Caki2 (cell line): ENCODE data around the gene KLHDC3. TPM values are rescaled to one million over a fixed set of nuclear protein-coding genes. Genes with fewer than 3 reads are reported as not detected.
"Not testable (repeated sequence)": the region's sequence is repeated elsewhere in the genome, so short reads cannot be mapped to it uniquely, and the experiment has no call there.

Experiments
- DNase-seq: peaks from one replicate; pipeline ENCODE4 v3.0.0-alpha.2; 2015; ENCODE audit warnings: low read depth
- in situ Hi-C: cut with HindIII; loops from 2 replicates; pipeline ENCODE4 v1.10.0; 2016; ENCODE audit warnings: low sequenced_read_pairs, low pct_unique_long_range_greater_than_20kb, mixed read lengths
- total RNA-seq: library from RNA; depleted of rRNA; stranded (reverse); fragments of >200 nt; shearing (Covaris generic); gene quantifications from 2 replicates; pipeline ENCODE4 v1.2.3, GENCODE V29; 2014; ENCODE audit warnings: low replicate concordance

KLHDC3 gene
- total RNA-seq, 1 experiment from 2014 or later: 140 TPM

DNA sequence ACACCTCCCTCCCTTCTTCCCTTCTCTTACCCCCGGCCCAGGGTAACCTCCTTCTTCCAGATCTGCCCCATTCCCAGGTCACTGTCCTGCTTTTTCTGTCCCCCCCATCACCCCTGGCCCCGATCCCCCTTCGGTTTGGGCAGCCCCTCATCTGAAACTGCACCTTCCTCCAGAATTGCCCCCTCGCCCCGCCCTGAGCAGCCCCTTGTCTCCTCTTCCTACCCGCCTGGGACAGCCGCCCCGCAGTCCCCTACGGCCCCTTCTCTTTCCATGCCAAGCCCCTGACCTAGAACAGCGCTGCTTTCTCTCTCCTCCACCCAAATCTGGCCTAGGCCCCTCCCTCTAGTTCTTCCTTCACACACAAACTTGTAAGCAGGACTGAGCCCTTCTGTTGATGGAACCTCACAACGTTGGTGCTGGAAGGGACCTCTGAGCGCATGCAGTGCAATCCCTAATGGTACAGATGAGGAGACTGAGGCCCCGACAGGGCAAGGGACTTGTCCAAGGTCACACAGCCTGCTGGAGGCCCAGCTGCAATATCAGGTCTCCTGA is 29.0 kb upstream of the KLHDC3 start:
- in situ Hi-C loops: no loop called here
- no peak for DNase-seq

DNA sequence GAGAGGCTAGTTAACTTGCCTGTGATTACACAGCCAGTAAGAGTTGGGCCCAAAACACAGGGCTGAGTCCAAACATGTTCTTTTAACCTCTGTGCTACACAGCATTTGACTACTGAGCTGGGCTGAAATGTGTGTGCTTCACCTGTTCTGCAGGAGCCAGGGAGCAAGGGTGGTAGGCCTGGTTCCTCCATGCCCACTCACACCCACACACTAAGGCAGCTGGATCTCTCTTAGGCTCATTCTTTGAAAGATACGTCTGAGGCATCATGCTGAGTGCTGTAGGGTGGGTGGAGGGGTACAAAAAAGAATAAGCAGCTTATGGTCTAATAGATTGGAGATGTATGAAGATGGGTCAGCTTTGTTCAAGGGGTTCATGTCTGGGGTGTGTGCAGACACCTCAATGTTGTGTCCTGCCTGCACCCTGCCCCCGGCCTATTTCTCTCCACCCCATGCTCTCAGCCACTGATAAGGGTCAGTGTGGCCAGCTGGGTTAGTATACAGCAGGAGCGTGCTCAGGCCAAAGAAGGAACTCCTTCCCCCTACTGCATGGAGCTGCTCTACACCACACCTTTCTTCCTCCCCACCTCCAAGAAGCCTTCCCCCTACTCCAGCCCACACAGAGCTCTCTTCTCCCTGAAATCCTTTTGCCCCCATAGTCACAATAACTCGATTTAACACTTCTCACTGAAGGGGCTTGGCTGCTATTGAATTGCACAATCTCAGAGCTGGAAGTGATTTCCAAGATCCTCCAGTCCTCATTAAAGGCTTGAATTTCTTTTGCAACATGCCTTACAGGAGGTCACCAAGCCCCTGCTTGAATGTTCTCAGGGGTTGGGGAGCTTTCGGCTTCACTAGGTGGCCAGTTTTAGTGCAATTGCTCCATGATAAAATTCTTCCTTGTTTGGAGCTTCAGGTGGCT is 26.3 kb upstream of the KLHDC3 start:
- in situ Hi-C loops: no loop called here
- no peak for DNase-seq

DNA sequence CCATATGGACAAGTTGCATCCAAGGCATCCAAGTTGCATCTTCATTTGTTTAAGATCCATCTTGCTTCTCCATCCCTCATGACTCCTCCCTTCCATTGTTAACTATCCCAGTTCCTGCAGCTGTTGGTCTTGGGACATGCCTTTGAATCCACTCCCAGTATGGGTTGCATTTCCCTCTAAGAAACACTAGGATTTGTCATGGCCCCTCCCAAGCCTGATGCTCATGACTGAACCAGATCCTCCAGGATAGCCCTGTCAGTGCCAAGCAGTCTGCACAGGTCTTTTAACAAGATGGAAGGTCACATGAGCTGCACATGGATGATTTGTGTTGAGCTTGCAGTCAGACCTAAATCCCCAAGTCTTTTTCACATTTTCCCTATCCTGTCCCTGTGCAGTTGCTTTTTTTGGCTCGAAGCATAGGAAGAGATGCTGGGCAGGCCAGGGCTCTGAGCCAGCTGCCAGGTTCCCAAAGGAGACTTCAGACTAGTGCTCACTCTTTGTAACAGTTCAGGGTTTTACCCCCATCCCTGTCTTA is 25.5 kb upstream of the KLHDC3 start:
- DNase-seq: no peak
- in situ Hi-C loops: no loop called here

DNA sequence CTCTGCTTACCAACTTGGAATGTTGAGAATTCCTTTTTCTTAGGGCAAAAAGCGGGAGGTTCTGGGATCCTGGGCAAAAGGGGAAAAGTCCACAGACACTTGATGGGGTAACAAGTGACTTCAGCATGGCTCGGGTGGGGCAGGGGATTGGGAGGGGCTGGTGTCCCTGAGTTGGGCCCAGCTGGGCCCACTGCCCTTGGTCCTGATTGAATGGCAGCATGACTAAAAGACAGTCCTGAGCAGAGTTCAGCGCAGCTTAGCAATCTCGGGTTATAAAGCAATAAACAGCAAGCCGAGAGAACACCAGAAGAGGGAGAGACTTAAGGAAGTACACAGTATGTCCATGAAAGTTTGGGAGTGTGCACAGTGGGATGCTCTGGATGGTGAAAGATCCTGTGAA is 24.1 kb upstream of the KLHDC3 start:
- in situ Hi-C loops: no loop called here
- no peak for DNase-seq

DNA sequence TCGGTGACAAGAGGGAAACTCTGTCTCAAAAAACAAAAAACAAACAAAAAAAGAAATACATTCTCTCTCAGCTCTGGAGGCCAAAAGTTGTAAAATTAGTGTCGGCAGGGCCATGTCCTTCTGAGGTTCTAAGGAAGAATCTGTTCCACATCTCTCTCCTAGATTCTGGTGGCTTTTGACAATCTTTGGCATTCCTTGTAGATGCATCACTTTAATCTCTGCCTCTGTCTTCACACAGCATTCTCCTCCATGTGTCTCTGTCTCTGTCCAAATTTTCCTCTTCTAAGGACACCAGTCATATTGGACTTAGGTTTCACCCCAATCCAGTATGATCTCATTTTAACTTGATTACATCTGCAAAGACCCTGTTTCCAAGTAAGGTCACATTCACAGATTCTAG is 20.6 kb upstream of the KLHDC3 start:
- in situ Hi-C loops: no loop called here
- DNase-seq: no peak

DNA sequence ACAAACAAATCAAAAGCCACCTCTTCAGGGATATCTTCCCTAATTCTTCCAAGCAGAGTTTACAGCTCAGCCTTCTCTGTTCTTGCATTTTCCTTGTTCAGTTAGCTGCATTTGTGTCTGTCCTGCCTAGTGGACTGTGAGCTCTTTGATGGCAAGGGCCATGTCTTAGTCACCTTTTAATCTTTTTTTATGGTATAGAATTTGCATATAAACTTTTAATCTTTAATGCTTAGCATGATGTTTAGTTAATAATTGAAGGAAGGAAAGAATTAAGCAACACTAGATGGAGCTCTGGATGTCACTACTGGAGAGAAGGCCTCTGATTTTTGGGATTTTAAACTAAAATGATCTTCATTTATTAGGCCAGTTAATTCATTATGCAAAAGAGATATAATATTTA is 17.5 kb upstream of the KLHDC3 start:
- DNase-seq: peak; percentile 51
- in situ Hi-C loops: no loop called here

DNA sequence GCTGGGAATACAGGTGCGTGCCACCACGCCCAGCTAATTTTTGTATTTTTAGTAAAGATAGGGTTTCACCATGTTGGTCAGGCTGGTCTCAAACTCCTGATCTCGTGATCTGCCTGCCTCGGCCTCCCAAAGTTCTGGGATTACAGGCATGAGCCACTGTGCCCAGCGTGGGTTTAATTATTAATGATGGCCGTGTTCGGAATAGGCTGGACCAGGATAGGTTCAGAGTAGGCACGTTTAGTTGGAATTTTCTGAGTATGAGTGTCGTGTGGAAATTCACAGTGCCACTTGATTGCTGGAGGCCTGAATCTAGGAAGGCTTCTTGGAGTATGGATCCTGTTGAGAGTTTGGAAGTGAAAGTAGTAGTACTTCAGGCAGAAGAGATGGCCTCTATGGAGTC is 15.8 kb upstream of the KLHDC3 start:
- in situ Hi-C loops, DNase-seq: not testable (repeated sequence)

DNA sequence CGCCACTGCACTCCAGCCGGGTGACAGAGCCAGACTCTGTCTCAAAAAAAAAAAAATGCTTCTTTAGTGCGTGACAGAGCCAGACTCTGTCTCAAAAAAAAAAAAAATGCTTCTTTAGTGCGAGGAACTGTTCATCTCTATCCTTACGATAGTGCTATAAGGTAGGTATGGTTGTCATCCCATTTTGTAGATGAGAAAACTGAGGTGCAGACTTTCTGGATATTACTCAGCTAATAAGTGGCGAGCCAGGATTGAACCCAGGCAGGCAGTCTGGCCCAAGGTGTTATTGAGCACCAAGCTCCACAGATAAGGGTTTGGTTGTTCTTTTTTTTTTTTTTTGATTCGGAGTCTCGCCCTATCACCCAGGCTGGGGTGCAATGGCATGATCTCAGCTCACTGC is 12.2 kb upstream of the KLHDC3 start:
- in situ Hi-C loops: no loop called here

DNA sequence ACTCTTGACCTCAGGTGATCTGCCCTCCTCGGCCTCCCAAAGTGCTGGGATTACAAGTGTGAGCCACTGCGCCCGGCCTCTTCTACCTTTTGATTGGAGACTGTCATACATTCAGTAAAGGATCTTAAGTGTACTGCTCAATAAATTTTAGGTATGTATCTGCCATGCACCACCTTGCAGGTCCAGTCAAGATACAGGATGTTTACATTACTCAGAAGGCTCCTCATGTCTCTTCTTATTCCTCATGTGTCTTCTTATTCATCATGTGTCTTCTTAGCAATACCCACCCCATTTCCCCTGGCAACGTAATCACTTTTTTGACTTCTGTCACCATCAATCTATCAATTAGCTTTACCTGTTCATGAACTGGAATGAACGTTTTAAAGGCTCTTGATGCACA is 8.2 kb upstream of the KLHDC3 start:
- in situ Hi-C loops: no loop called here
- DNase-seq: no peak

More for the DNA sequence above, 12.2 kb upstream of the KLHDC3 start:
- DNase-seq: no peak

DNA sequence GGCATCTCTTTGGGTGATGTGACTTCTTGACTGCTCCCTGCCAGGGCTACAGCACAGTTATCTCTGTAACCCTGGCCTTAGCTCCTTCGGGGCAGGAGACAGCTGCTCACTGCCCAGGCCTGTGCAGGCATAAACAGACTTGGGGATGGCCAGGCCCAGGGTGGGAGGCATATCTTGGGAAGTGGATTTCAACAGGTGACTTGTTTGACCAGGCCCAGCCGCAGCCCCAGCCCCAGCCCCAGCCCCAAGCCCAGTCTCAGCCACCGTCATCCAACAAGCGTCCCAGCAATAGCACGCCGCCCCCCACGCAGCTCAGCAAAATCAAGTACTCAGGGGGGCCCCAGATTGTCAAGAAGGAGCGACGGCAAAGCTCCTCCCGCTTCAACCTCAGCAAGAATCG is 7.8 kb upstream of the KLHDC3 start:
- in situ Hi-C loops: no loop called here
- DNase-seq: no peak

DNA sequence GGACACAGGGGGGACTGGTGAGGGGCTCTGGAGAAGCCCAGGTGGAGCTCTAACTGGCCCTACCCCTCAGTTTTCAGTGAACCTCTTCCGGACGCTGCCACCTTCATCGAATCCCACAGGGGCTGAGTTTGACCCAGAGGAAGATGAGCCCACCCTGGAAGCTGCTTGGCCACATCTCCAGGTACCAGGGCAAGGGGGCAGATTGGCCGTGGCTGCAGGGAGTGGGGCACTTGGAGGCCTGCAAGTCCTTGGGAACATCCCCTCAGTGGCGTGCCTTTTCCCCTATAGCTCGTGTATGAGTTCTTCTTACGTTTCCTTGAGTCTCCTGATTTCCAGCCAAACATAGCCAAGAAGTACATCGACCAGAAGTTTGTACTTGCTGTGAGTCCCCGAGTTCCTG is 6.9 kb upstream of the KLHDC3 start:
- in situ Hi-C loops: no loop called here
- DNase-seq: no peak

DNA sequence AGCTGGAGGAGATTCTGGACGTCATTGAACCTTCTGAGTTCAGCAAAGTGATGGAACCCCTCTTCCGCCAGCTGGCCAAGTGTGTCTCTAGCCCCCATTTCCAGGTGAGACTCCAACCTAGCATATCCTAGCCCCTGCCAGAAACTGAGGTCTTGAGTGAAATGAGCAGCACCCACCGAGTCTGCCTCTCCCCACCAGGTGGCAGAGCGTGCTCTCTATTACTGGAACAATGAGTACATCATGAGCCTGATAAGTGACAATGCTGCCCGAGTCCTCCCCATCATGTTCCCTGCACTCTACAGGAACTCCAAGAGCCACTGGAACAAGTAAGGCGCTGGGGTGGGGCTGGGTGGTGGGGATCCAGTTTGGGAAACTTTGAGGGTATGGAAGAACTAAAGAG is 4.9 kb upstream of the KLHDC3 start:
- in situ Hi-C loops: no loop called here
- DNase-seq: peak; percentile 30

DNA sequence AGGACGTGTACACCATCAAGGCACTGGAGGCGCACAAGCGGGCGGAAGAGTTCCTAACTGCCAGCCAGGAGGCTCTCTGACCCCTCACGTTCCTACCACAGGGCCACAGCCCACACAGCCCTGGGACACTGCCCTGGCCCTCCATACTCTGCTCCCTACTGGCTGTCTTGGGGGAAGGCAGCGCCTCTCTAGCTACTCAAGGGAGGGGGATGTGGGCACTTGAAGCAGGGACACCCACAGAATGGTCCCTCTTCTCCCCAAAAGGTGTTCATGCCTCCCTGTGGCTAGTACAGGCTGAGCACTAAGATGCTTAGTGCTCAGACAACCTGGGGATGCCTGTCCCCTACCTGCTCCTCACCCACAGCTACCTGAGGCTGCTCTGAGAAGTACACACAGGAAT is 2.8 kb upstream of the KLHDC3 start:
- no peak for DNase-seq
- in situ Hi-C loops: no loop called here

DNA sequence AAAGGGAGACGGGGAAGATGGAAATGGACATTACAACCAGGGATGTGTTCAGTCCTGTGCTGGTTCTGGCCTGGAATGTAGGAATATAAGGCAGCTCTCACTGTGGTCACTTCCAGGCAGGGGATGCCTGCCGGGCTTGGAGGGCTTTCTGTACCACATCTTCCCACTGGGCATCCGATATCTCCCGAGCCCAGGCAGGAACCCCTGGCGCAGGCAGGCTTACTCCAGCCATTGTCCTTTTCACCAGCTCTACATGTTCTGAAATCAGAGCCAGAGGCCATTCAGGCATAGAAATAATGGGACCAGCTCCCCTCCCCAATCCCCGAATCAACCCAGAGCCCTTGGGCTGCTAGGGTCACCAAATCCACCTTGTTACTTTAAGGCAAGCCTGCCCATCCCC is 1.7 kb upstream of the KLHDC3 start:
- in situ Hi-C loops: no loop called here

DNA sequence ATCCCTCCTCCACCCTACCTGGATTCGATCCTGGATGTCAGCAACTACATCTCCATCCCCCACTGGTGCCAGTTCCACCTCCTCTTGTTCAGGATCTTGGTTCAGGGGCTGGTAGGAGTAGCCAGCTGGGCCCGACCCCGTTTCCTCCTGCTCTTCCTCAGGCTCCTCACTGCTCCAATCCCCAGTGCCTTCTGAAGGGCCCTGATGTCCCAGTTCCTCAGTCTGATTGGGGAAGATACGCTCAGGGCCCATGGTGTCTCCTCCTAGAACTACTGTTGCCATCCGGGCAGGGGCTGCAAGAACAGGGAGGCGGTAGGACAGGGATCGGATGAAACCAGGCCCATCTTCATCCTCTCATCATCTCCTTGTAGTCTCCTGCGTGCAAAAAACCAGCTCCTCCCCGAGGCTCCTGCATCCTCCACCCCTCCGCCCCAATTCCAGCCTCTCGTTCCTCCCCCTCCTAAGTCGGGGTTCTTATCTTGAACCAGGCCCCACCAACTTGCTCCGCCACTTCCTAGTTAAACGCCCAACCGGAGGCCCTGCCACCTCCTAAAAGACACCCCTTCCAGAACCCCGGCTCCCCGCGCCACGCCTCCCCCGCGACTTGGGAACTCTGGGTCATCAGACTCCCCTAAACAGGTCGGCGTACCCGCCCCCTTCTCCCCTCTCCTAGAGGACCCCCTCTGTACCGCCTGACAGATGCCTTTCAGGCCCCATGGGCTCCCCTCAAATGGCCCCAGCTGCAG is 779 bp upstream of the KLHDC3 start:
- in situ Hi-C loops: no loop called here
- DNase-seq: no peak

More for the DNA sequence above, 1.7 kb upstream of the KLHDC3 start:
- DNase-seq: no peak

DNA sequence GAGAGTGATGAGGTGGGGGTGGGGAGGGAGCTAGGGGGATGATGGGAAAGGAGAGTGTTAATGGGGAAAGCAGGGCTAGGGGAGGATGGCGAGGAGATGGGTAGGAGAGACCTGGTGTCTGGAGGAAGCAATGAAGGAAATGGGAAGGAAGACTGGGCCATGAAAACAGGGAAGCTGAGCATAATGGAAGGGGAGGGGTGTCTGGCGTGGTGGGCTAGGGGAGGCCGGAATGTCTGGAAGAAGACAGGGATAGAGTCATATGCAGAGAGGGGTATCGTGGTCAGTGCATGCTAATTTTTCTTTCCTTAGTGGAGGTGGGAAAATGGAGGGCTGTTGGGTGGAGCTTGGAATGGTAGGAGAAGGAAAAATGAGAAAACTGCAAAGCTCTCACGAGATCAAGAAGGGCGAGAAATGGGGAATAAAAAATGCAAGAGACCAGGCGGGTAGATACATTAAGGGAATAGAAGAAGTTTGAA is 423 bp downstream of the KLHDC3 start:
- in situ Hi-C loops: no loop called here
- DNase-seq: peak; percentile 27

DNA sequence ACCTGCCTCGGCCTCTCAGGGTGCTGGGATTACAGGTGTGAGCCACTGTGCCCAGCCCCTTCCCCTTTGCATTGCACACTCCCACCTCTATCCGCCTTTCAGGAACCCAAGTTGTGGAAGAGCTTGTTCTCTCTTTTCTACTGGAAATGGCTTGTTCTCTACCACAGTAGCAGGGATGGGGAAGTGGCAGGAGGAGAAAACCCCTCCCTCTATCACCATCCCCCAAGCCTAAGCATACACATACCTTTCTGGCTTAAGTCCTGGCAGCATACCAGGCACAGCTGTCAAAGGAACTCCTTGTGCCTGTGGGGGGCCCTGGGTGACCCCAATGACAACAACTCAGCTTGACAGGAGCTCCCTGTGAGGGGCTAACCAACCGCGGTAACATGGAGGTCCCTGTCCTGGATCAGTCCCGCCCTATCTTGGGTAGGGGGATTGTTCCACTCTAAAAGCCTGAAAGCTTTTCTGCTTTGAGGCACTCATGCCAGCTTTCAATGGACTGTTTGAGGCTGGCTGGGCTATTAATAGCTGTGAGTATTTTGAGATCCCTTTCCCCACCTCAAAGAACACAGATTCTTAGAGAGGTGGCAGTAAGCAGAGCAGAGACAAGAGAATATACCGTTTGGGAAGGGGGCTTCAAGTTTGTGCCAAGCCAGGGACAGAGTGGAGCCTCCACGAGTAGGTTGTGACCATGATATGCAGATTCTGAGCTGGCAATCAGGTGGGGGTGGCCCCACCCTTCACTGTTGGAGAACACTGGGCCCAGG is 2.3 kb downstream of the KLHDC3 start:
- in situ Hi-C loops: no loop called here
- DNase-seq: no peak

DNA sequence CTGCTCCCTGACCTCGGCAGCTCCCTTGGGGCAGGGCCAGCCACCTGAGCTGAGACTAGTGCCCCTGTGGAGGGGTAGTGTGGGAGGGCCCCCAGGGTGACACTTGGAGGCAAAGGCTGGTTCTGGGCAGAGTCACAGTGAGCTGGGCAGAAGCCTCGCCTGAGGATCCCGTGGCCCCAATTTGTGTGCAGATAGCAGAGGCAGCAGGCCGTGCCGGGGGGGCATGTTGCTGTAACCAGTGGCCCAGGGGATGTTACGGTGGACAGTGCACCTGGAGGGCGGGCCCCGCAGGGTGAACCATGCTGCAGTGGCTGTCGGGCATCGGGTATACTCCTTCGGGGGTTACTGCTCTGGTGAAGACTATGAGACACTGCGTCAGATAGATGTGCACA is 2.9 kb downstream of the KLHDC3 start:
- DNase-seq: no peak
- in situ Hi-C loops: no loop called here
